ENCODE measurements around the gene SLX4IP. TPM values are rescaled to one million over a fixed set of nuclear protein-coding genes. Genes with fewer than 3 reads are reported as not detected.

SLX4IP gene
- total and polyA plus RNA-seq, 2 donors (not counting 1 experiment from before 2014, with no cell fraction given): 2.0 to 8.1 TPM

GRCh38 chr20:10571313-10571815 lies 136.3 kb downstream of the SLX4IP start:
- ATAC-seq (ENCODE audit: low read depth) (no peak), DNase-seq (no peak)
- Histone ChIP-seq H3K4me1 (ENCODE audit: control insufficient read depth in 2 of 2, insufficient read depth in 2 of 2, low read length in 2 of 2) (no peaks in the 10 kb centered on the region), H3K9ac (ENCODE audit: low read length) (no peak overlapping the region), H3K27me3 (replicated peaks in 1 of 4; ENCODE audit: control extremely low read depth in 1 of 4, control insufficient read depth in 3 of 4, insufficient read depth in 4 of 4, low read length in 3 of 4) (no peaks in the 10 kb centered on the region), H2AFZ (ENCODE audit: insufficient read depth, low read depth, low read length, poor library complexity, severe bottlenecking) (no peak overlapping the region), H3K79me2 (ENCODE audit: control insufficient read depth, insufficient read depth, low read length) (no peaks in the 10 kb centered on the region), H3K36me3 (replicated peaks in 1 of 2; ENCODE audit: control extremely low read depth in 1 of 2, control insufficient read depth in 1 of 2, extremely low read depth in 1 of 2, insufficient read depth in 2 of 2, low read length in 1 of 2) (peaks cover 3 to 15% of the 10 kb centered on the region in 2 experiments), H3K4me2 (replicated peaks; ENCODE audit: low read depth, low read length, poor library complexity, severe bottlenecking) (no peak overlapping the region), H4K20me1 (ENCODE audit: control insufficient read depth, insufficient read depth, low read length, poor library complexity, severe bottlenecking) (no peaks in the 10 kb centered on the region), H3K27ac (ENCODE audit: low read length in 2 of 2) (no peak overlapping the region), H3K4me3 (ENCODE audit: control extremely low read depth in 1 of 5, extremely low read depth in 1 of 5, insufficient read depth in 1 of 5, low read depth in 2 of 5, low read length in 4 of 5) (no peak overlapping the region), H3K9me3 (ENCODE audit: control extremely low read depth in 1 of 3, control insufficient read depth in 2 of 3, insufficient read depth in 1 of 3, low read length in 2 of 3) (no peaks in the 10 kb centered on the region)
- intact Hi-C loops (cut with micrococcal nuclease): no loop called here
- Mint-ChIP-seq H3K27me3 (no peaks in the 10 kb centered on the region), H3K9me3 (ENCODE audit: insufficient read depth) (no peaks in the 10 kb centered on the region), H3K4me1 (no peaks in the 10 kb centered on the region), H3K27ac (no peak overlapping the region), H3K4me3 (no peak overlapping the region)
- TF ChIP-seq EZH2 (IDR thresholded peaks at IDR 0.05; ENCODE audit: borderline replicate concordance, insufficient read depth, low read depth, low read length, poor library complexity, severe bottlenecking) (no peak), CTCF (IDR thresholded peaks at IDR 0.05) (no peak)
- CTCF ChIA-PET: no interaction called here
- no CpG with 5 or more reads among the region's 1 CpG for WGBS (ENCODE audit: insufficient coverage)
- POLR2A ChIA-PET: no interaction called here

DNA sequence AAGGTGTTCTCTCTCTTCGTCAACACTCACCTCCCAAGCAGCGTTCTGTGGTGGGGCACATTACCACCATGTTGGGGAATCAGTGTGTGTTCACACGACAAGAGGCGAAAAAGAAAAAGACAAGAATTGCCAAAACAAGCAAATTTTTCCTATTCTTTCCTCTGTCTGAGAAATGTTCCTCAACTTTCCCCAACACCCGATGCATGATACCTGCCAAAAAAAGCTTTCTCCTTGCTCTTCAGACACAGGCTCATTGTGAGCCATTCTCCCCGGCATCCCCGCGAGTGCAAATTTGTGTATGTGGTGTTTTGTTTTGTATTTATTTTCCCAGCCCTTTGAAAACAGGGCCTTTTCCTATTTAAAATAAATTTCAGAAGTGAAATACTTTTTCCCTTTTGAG lies 137.7 kb downstream of the SLX4IP start:
- H3K4me1 ChIP-seq (ENCODE audit: control insufficient read depth in 2 of 2, insufficient read depth in 2 of 2, low read length in 2 of 2): no peaks in the 10 kb centered on the region
- H4K20me1 ChIP-seq (ENCODE audit: control insufficient read depth, insufficient read depth, low read length, poor library complexity, severe bottlenecking): no peaks in the 10 kb centered on the region
- no peak for ATAC-seq (ENCODE audit: low read depth)
- H3K27me3 Mint-ChIP-seq: no peaks in the 10 kb centered on the region
- H3K9me3 ChIP-seq (ENCODE audit: control extremely low read depth in 1 of 3, control insufficient read depth in 2 of 3, insufficient read depth in 1 of 3, low read length in 2 of 3): no peaks in the 10 kb centered on the region
- no peak overlapping the region for H3K4me3 Mint-ChIP-seq
- H2AFZ ChIP-seq (ENCODE audit: insufficient read depth, low read depth, low read length, poor library complexity, severe bottlenecking): no peak overlapping the region
- no peak overlapping the region for H3K9ac ChIP-seq (ENCODE audit: low read length)
- no peaks in the 10 kb centered on the region for H3K9me3 Mint-ChIP-seq (ENCODE audit: insufficient read depth)
- H3K27ac ChIP-seq (ENCODE audit: low read length in 2 of 2): no peak overlapping the region
- ChIA-PET POLR2A (no interaction called here), CTCF (no interaction called here)
- peaks cover 3 to 13% of the 10 kb centered on the region in 2 experiments for H3K36me3 ChIP-seq (replicated peaks in 1 of 2; ENCODE audit: control extremely low read depth in 1 of 2, control insufficient read depth in 1 of 2, extremely low read depth in 1 of 2, insufficient read depth in 2 of 2, low read length in 1 of 2)
- no peaks in the 10 kb centered on the region for H3K79me2 ChIP-seq (ENCODE audit: control insufficient read depth, insufficient read depth, low read length)
- H3K4me1 Mint-ChIP-seq: no peaks in the 10 kb centered on the region
- TF ChIP-seq CTCF (IDR thresholded peaks at IDR 0.05): no peak
- TF ChIP-seq EZH2 (IDR thresholded peaks at IDR 0.05; ENCODE audit: borderline replicate concordance, insufficient read depth, low read depth, low read length, poor library complexity, severe bottlenecking): no peak
- intact Hi-C loops (cut with micrococcal nuclease): no loop called here
- H3K27ac Mint-ChIP-seq: no peak overlapping the region
- WGBS (ENCODE audit: insufficient coverage): 100% methylated on average over 3 of the region's 8 CpGs
- H3K4me3 ChIP-seq (ENCODE audit: control extremely low read depth in 1 of 5, extremely low read depth in 1 of 5, insufficient read depth in 1 of 5, low read depth in 2 of 5, low read length in 4 of 5): no peak overlapping the region
- H3K4me2 ChIP-seq (replicated peaks; ENCODE audit: low read depth, low read length, poor library complexity, severe bottlenecking): no peak overlapping the region
- no peaks in the 10 kb centered on the region for H3K27me3 ChIP-seq (replicated peaks in 1 of 4; ENCODE audit: control extremely low read depth in 1 of 4, control insufficient read depth in 3 of 4, insufficient read depth in 4 of 4, low read length in 3 of 4)
- DNase-seq: no peak

Measured in B cell (primary cell).